PC-9 (cell line): ENCODE data around the gene IZUMO1. TPM values are rescaled to one million over a fixed set of nuclear protein-coding genes. Genes with fewer than 3 reads are reported as not detected.

Experiments
- BruUV-seq: library from RNA; stranded (reverse); fragments of 400-500 nt; replicated peaks from 2 replicates; lab custom pipeline; 2021; lab: Mats Ljungman, UMichigan
- CTCF ChIA-PET: fragments of 300-600 bp; sonication (Branson Sonifier 250); formaldehyde crosslinking; loops from one replicate; lab custom pipeline; 2022; ENCODE audit warnings: antibody characterized with exemption; lab: Charles Lee
- POLR2A ChIA-PET: fragments of 300-600 bp; sonication (Branson Sonifier 250); formaldehyde crosslinking; loops from one replicate; lab custom pipeline; 2022; ENCODE audit warnings: antibody characterized with exemption; ENCODE audit not compliant: unreplicated experiment; lab: Charles Lee
- DNase-seq, 2 experiments: peaks; one replicate each; pipeline versions ENCODE4 v3.0.0 to v3.0.0-alpha.2; 2015 to 2022; ENCODE audit warnings: mixed read lengths in 1 of 2
- H2AFZ ChIP-seq: fragments of 200-600 bp; sonication (generic); 2 replicates; pipeline ENCODE4 v1.8.1; 2017; ENCODE audit warnings: antibody characterized with exemption
- H3F3A ChIP-seq: fragments of 200-600 bp; sonication (generic); 2 replicates; pipeline ENCODE4 v1.8.1; 2017; ENCODE audit warnings: antibody characterized with exemption, mild to moderate bottlenecking, low read depth; ENCODE audit not compliant: insufficient read depth
- H3K27ac ChIP-seq: fragments of 200-600 bp; sonication (generic); 2 replicates; pipeline ENCODE4 v1.6.1; 2016; ENCODE audit warnings: mixed run types
- H3K27me3 ChIP-seq: fragments of 200-600 bp; sonication (generic); 2 replicates; pipeline ENCODE4 v1.6.1; 2016; ENCODE audit warnings: low read depth, mixed run types; ENCODE audit not compliant: insufficient read depth
- H3K36me3 ChIP-seq: fragments of 200-600 bp; sonication (generic); 2 replicates; pipeline ENCODE4 v1.6.1; 2016; ENCODE audit warnings: low read depth, mixed run types
- H3K4me1 ChIP-seq: fragments of 200-600 bp; sonication (generic); replicated peaks from 2 replicates; pipeline ENCODE4 v1.6.1; 2016; ENCODE audit warnings: mixed run types; ENCODE audit not compliant: insufficient read depth
- H3K4me2 ChIP-seq: fragments of 200-600 bp; sonication (generic); 2 replicates; pipeline ENCODE4 v1.6.1; 2017; ENCODE audit warnings: mixed run types
- H3K4me3 ChIP-seq: fragments of 200-600 bp; sonication (generic); 2 replicates; pipeline ENCODE4 v1.6.1; 2016; ENCODE audit warnings: mixed run types
- H3K79me2 ChIP-seq: fragments of 200-600 bp; sonication (generic); 2 replicates; pipeline ENCODE4 v1.6.1; 2017; ENCODE audit warnings: low read depth, mixed run types
- H3K9me2 ChIP-seq: fragments of 200-600 bp; sonication (generic); 2 replicates; pipeline ENCODE4 v1.8.1; 2017; ENCODE audit warnings: mild to moderate bottlenecking; ENCODE audit not compliant: insufficient read depth
- H3K9me3 ChIP-seq: fragments of 200-600 bp; sonication (generic); 2 replicates; pipeline ENCODE4 v1.8.1; 2016; ENCODE audit warnings: low read depth; ENCODE audit not compliant: insufficient read depth
- H4K20me1 ChIP-seq: fragments of 200-600 bp; sonication (generic); 2 replicates; pipeline ENCODE4 v1.8.1; 2017; ENCODE audit not compliant: insufficient read depth
- EZH2 ChIP-seq: fragments of 200-600 bp; sonication (generic); IDR thresholded peaks from 2 replicates; pipeline ENCODE4 v1.8.0; 2017; ENCODE audit warnings: antibody characterized with exemption, low read depth
- intact Hi-C: fragments of 100-400 bp; cut with micrococcal nuclease; formaldehyde crosslinking; loops from one replicate; pipeline ENCODE4 v1.10.0; 2022; ENCODE audit not compliant: unreplicated experiment
- total RNA-seq: library from RNA; stranded (reverse); gene quantifications from 2 replicates; pipeline ENCODE4 v1.2.3, GENCODE V29; 2021
- TF ChIP-seq, protein P1 (sequence below): fragments of 200-600 bp; sonication (generic); conservative IDR thresholded peaks from 2 replicates; pipeline ENCODE4 v1.6.1; 2017; ENCODE audit warnings: mixed run types, antibody characterized with exemption, mild to moderate bottlenecking, moderate library complexity

Gene IZUMO1
- total RNA-seq, 1 experiment from 2014 or later, result 2.2 TPM

- no peak overlapping the region for H3K27ac ChIP-seq
- H3K4me1 ChIP-seq, result no peaks in the 10 kb centered on the region
- no peaks in the 10 kb centered on the region for H3K9me3 ChIP-seq
- no peak overlapping the region for H2AFZ ChIP-seq
- no peaks in the 10 kb centered on the region for H3K27me3 ChIP-seq
- no peak for DNase-seq
- peaks cover 15% of the 10 kb centered on the region for H3F3A ChIP-seq
- H3K36me3 ChIP-seq, result no peaks in the 10 kb centered on the region
- H4K20me1 ChIP-seq, result no peaks in the 10 kb centered on the region
- no peaks in the 10 kb centered on the region for H3K79me2 ChIP-seq
- no peak for TF ChIP-seq EZH2
- TF ChIP-seq, protein P1, sequence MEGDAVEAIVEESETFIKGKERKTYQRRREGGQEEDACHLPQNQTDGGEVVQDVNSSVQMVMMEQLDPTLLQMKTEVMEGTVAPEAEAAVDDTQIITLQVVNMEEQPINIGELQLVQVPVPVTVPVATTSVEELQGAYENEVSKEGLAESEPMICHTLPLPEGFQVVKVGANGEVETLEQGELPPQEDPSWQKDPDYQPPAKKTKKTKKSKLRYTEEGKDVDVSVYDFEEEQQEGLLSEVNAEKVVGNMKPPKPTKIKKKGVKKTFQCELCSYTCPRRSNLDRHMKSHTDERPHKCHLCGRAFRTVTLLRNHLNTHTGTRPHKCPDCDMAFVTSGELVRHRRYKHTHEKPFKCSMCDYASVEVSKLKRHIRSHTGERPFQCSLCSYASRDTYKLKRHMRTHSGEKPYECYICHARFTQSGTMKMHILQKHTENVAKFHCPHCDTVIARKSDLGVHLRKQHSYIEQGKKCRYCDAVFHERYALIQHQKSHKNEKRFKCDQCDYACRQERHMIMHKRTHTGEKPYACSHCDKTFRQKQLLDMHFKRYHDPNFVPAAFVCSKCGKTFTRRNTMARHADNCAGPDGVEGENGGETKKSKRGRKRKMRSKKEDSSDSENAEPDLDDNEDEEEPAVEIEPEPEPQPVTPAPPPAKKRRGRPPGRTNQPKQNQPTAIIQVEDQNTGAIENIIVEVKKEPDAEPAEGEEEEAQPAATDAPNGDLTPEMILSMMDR, result no peak
- no peak overlapping the region for H3K4me3 ChIP-seq
- H3K9me2 ChIP-seq, result no peaks in the 10 kb centered on the region
- intact Hi-C loops, result no loop called here
- H3K4me2 ChIP-seq, result no peak overlapping the region
- POLR2A ChIA-PET, result no interaction called here
- BruUV-seq, result no TSS peak
- CTCF ChIA-PET, result no interaction called here
Measured at GRCh38 chr19:48702701-48703100, 44.0 kb downstream of the IZUMO1 start.

GRCh38 chr19:48698046-48698445 is 48.7 kb downstream of the IZUMO1 start:
- DNase-seq, result peak in 1 of 2 experiments; percentile 58
- no peak overlapping the region for H3K4me2 ChIP-seq
- no peaks in the 10 kb centered on the region for H4K20me1 ChIP-seq
- H3K27me3 ChIP-seq, result no peaks in the 10 kb centered on the region
- no peaks in the 10 kb centered on the region for H3K79me2 ChIP-seq
- ChIA-PET CTCF (interaction anchor here (0.6 kb wide), 3 partner anchors 30 to 72 kb away, joined by 3 to 6 read pairs (median 4); no protein-coding TSS in a partner anchor), POLR2A (interaction anchor here (0.7 kb wide), 1 partner anchor 92 kb away, joined by 3 read pairs; no protein-coding TSS in a partner anchor)
- intact Hi-C loops, result no loop called here
- no peak overlapping the region for H3K4me3 ChIP-seq
- H2AFZ ChIP-seq, result no peak overlapping the region
- H3K4me1 ChIP-seq, result peaks cover 24% of the 10 kb centered on the region
- peaks cover 24% of the 10 kb centered on the region for H3F3A ChIP-seq
- H3K9me2 ChIP-seq, result no peaks in the 10 kb centered on the region
- H3K36me3 ChIP-seq, result no peaks in the 10 kb centered on the region
- H3K27ac ChIP-seq, result no peak overlapping the region
- TF ChIP-seq EZH2, result no peak
- TF ChIP-seq, protein P1, result no peak
- no peaks in the 10 kb centered on the region for H3K9me3 ChIP-seq
- no TSS peak for BruUV-seq

DNA sequence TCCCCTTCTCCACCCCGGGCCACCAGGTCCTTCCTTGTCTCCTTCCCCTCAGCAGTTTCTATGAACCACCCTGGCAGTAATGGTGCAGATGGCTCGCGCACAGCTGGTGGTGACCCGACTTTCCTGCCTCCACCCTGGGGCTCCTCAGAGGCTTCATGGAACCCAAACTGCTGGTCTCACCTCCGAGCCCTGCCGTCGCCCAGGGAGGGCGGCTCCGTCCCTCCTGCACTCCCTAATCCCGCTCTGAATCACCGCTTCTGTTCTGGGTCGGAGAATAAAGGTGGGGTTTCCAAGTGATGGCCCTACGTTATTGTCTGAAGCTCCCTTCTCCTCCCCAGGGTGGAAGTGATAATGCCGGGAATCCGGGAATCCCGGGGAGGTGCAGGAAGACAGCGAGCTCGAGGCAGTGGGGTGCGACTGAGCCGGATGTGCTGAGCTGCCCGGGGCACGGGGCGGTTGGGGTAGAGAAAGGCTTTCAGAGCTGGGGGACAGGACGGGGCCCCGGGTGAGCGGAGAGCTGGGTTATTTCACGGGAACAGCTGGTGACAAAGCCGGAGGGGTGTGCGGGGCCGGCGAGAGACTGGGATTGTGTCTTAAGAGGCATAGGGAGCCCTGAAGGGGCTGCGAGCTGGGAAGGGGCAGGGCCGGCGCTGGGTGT is 50.2 kb downstream of the IZUMO1 start:
- Histone ChIP-seq H3F3A (peaks cover 24% of the 10 kb centered on the region), H3K79me2 (no peaks in the 10 kb centered on the region), H3K9me3 (no peaks in the 10 kb centered on the region), H3K4me1 (peaks cover 24% of the 10 kb centered on the region), H4K20me1 (no peaks in the 10 kb centered on the region), H3K4me3 (peak overlapping the region; percentile 47), H3K27me3 (no peaks in the 10 kb centered on the region), H3K36me3 (no peaks in the 10 kb centered on the region), H3K4me2 (peak overlapping the region; percentile 83), H3K9me2 (no peaks in the 10 kb centered on the region), H2AFZ (peak overlapping the region; percentile 63; the same call in 1 of the 2 replicates), H3K27ac (no peak overlapping the region)
- CTCF ChIA-PET, result interaction anchor here (0.5 to 1.2 kb wide), 4 partner anchors 20 to 200 kb away, joined by 3 to 11 read pairs (median 4); no protein-coding TSS in a partner anchor
- TF ChIP-seq EZH2, result no peak
- TF ChIP-seq, protein P1, result no peak
- POLR2A ChIA-PET, result interaction anchor here (0.6 kb wide), 4 partner anchors 9 to 425 kb away, joined by 3 to 11 read pairs (median 6); no protein-coding TSS in a partner anchor
- no TSS peak for BruUV-seq
- intact Hi-C loops, result loop anchor here (2.0 kb wide), 1 partner anchor 18 kb away; no protein-coding TSS in a partner anchor
- peak in 1 of 2 experiments; percentile 27 for DNase-seq
